GM23248 (cell line): ENCODE results near the gene ANXA5.

Source experiments
- EZH2 ChIP-seq: fragments of 200-600 bp; sonication (generic); IDR thresholded peaks from 2 replicates; pipeline ENCODE4 v1.6.1; 2018; ENCODE audit warnings: antibody characterized with exemption, mild to moderate bottlenecking; ENCODE audit not compliant: insufficient read depth, poor library complexity, severe bottlenecking
- EZH2phosphoT487 ChIP-seq: fragments of 200-600 bp; sonication (generic); IDR thresholded peaks from 2 replicates; pipeline ENCODE4 v1.6.1; 2018; ENCODE audit warnings: antibody characterized with exemption, moderate library complexity, mild to moderate bottlenecking, low read depth; ENCODE audit not compliant: insufficient read depth

DNA sequence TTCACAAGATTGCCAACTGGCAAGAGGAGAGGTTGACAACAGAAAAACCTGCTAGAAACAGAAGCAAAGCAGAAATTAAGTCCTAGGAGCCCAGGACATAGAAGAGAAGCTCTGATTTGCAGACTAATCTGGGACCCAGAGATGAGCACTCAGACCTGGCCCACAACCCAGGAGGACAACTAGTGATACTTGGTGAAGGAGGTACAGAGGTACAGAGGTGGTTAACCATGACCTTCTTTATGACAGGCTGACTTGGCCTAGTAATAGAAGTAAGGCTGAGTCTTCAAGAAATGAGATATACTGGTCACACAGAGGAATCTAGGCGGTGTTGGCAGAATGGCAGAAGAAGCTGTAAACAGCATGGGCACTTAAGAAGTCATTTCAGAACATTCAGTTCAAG lies 43.6 kb downstream of the ANXA5 start:
- TF ChIP-seq EZH2 (no peak), EZH2phosphoT487 (no peak)
